Midbrain (tissue), 1 donor: ENCODE measurements around the gene COLQ.
"Not testable (repeated sequence)": the region's sequence is repeated elsewhere in the genome, so short reads cannot be mapped to it uniquely, and the experiment has no call there.

Source experiments
- DNase-seq: peaks from one replicate; lab custom pipeline; 2025; lab: John Stamatoyannopoulos, UW

Gene COLQ

DNA sequence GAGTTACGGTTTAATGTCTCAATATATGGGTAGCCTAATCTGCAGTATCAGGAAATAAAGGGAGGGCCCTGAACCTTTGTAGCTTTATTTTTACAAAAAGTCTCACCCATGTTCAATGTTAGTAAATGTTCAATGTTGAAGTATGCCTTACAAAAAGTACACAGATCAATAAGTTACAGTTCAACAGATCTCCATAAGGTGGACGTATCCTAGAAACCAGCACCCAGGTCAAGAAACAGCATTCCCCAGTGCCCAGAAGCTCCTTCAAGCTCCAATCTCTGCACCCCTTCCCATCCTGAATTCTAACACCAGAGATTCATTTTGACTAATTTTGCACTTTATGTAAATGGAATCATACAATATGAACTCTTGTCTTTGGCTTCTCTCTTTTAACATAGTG is 31.3 kb downstream of the COLQ start:
- no peak for DNase-seq

- DNase-seq, result no peak
These were observed 33.5 kb downstream of the COLQ start for GRCh38 chr3:15488002-15488401.

DNA sequence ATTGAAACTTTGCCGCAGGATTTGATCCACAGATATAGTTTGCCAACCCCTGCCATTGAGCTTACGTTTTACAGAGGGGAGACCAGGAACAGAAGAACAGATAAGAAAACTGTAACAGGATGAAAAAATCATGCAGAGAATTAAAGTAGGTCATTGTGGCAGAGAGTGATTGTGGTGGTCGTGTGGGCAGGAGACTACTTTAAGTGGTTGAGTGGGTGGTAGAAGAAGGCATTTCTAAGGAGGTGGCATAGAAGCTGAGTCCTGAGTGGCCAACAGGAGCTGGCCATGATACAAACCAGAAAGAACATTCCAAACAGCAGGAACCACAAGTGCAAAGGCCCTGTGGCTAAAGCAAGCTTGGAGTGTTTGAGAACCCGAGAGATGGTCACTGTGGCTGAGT is 34.5 kb downstream of the COLQ start:
- no peak for DNase-seq

GRCh38 chr3:15486020-15486419 is 35.5 kb downstream of the COLQ start:
- DNase-seq, result no peak

DNA sequence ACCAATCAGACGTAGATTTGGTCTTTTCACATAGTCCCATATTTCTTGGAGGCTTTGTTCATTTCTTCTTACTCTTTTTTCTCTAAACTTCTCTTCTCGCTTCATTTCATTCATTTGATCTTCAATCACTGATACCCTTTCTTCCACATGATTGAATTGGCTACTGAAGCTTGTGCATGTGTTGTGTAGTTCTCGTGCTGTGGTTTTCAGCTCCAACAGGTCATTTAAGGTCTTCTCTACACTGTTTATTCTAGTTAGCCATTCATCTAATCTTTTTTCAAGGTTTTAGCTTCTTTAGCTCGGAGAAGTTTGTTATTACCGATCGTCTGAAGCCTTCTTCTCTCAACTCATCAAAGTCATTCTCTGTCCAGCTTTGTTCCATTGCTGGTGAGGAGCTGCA is 37.0 kb downstream of the COLQ start:
- not testable (repeated sequence) for DNase-seq

- no peak for DNase-seq
These were observed 41.9 kb downstream of the COLQ start for GRCh38 chr3:15479400-15480224.

GRCh38 chr3:15478640-15478979 is 42.9 kb downstream of the COLQ start:
- no peak for DNase-seq

DNA sequence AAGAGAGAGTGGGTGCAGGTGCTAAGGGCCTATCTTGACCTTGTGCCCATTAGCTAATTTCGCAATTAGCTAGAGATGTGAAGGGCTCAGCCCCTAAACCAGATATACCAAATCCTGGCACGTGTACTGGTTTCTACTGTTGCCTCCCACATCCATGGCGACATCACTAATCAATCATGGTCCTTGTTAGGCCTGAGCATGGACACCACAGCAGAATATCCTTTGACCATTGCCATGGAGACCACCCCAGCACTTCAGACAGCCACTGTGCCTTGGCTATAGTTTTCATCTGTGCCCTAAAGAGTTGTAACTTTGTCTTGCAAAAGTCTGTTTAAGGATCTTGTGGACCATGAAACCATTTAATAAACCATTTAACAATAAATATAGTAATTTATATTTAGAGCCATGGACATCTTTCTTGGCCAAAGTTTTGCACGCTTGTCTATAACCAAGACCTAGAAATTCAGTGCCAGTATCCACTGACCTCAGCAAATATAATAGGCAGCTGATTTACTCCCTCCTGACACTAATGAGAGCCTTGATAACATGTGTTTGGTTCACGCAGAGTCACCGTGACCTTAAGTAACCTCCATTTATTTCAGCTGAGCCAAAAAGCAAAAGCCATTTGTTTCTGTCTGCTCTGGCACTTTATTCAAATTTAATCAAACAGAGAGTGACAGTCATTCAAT is 43.4 kb downstream of the COLQ start:
- DNase-seq, result no peak

DNA sequence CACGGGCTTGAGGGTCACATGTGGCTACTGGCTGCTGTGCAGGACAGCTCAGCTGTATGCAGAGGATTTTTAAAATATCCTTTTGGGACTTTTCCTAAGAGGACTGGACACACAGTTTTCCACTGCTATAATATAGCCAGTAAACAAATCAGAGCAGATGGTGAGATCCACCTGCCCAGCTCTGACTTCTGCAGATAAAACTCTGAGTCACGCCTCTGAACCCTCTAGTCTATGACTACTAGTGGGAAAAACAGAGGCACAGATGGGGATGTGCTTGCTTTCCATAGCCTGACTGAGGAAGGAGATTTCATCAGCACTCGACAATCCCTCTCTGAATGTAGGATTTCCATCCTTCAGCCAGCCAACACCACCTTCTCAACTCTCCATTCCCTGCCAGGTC is 45.1 kb downstream of the COLQ start:
- DNase-seq, result no peak

DNA sequence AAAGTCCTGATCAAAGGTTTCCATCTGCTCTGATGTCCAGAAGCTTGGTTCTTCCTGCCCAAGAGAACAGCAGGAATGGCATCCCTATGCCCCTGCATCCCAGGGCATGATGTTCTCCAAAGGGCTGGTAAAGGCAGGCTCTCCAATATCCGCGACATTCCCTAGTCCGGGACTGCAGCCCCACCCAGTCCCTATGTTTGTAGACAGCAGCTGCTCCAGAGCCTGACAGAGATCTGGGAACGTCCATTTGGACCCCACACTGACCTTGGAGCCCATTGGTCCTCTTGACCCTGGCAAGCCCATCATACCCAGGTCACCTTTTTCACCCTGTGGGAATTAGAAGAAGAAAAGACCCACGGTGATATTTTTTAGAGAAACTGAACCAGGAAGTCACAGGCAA is 46.3 kb downstream of the COLQ start:
- no peak for DNase-seq

DNA sequence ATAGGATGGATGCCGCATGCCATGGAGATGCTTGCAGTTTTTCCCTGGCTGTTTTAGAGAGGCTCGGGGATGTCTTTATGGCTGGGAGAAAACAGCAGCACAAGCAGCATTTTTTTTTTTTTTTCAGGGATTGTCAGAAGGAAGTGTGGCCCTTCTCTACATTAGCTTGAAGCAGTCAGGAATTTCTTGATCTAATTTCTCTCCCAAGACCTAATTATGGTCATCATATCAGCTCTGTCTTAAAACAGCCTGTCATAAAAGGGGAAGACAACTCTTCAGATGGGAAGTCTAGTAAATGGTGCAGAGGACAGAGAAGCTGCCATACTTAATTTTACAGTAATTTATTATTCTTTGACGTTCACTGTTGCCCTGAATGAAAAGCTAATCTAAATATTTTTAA is 49.6 kb downstream of the COLQ start:
- DNase-seq, result no peak

DNA sequence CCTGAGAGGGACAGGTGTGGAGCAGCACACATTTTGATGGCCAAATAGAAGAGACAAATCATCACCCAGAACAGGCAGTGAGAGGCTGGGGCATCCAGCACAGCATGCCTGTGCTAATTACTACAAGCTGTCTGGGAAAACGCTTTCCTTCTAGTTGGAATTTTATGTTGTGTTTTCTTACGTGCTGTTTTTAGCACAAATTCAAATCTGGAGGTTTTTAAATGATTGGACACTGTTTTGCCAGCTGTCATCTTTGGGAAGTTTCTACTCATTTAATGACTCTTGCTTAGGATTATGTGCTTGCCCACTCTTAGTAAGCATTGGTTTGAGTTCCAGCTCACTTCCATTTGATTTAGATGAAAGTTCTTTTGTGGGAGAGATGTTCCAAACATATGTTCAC is 50.7 kb downstream of the COLQ start:
- no peak for DNase-seq

DNA sequence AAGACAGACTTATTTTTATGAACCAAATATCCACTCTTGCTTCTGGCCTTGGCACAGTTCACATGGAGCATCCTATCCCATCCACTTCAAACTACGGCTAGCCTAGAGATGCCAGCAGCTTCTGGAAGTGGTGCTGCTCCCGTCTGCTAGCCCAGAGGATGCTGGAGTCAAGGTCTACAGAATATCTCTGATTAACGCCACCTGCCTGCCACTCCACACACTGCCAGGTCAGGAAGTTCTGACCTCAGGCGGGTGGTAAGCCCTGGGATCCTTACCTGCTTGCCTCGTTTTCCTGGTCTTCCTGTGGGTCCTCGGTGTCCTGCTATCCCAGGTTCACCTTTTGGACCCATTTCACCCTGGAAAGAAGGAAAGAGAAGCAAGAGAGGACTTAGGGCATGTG is 51.2 kb downstream of the COLQ start:
- no peak for DNase-seq

DNA sequence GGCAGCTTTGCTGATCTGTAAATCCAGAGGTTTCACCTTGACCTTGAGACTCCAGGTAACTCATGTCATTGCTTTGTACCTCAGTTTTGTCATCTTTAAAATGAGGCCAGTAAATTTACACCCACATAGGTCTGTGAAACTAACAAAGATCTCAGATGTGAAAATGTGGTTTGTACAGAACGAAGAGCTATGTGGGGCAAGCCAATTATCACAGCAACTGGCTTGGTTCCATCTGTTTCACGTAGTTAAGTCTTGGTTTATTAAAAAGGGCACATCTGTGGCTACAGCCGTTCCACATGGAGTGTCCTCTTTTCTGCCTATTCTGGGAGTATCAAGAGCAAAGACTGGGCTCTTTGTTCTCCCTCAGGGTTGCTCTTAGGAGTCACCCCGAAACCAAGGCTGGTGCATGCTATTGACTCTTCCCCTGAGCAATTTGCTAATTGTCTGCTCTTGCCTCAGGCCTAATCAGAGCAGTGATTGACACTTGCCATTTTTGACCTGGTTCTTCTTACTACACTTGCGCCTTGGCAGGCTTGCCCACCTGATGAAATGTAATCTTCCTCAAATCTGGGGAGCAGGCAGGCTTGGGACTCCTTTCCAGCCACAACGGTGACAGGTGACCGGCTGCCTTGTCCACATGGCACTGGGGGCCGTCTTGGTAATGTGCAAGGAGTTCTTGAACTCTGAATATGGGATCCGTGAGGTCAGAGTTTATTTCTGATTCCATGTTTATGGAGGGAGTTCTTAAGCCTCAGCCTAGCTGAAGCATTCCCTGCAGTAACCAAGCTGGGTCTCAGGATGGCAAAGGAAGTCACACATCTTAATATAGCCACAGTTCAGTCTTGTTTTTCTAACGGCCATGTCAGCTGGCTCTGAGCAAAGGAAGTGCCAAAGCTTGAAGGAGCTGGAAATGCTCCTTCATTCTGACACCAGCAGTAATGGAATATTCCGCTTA is 54.0 kb downstream of the COLQ start:
- no peak for DNase-seq

DNA sequence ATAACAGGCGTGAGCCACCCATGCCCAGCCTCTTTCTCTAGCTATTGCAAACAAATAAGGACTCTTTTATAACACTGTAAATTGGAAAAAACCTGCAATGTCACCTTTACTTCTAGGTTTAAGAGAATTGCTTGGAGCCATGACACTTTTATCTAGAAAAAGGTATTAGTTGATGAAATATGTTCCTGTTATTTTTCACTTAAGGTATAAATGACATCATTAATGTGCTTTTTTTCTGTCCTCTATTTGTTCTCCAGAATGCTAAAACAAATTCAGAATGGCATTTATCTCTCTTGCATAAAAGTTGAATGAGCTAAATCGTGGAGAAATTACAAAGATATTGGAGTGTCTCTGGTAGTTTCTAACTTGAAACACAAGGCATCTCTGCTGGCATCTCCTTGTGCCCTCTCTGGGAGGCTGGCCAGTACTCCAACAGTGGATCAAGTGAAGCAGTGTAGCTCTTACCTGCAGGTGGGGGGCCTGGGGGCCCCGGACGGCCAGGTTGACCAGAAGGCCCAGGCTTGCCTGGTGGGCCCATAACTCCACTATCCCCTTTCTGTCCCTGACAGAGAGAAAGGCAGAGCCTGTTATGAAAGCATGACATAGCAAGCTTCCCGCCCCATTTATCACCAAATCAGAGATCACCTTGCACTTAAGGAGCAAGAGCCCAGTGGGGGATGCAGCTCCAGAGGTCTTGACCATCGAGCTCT is 55.5 kb downstream of the COLQ start:
- no peak for DNase-seq

DNA sequence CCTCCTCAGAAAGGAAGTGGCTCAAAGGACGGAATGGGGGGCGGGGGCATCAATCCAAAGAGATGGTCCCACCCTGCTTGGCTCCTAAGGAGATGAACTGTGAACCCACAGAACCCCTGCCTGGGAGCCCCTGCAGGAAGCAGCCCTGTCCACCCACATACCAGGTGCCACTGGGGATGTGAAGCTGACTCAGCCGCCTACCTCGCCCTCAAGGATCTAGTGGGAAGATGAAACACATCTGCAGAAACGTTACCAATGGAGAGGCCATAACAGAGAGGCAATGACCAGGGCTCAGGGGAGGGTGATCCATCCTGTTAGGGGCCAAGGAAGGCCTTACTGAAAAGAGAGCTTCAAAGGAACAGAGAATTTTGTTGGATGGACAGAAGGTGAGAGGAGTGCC is 59.1 kb downstream of the COLQ start:
- no peak for DNase-seq

- no peak for DNase-seq
These were observed 60.5 kb downstream of the COLQ start for GRCh38 chr3:15460891-15461531.

- no peak for DNase-seq
These were observed 63.2 kb downstream of the COLQ start for GRCh38 chr3:15458212-15458780.

GRCh38 chr3:15456915-15457314 is 64.6 kb downstream of the COLQ start:
- not testable (repeated sequence) for DNase-seq

- DNase-seq, result no peak
These were observed 65.2 kb downstream of the COLQ start for GRCh38 chr3:15456321-15456720.

GRCh38 chr3:15455756-15456155 is 65.8 kb downstream of the COLQ start:
- no peak for DNase-seq
